ENCODE results near the gene TTC21A. TPM values are rescaled to one million over a fixed set of nuclear protein-coding genes. Genes with fewer than 3 reads are reported as not detected.

The TTC21A gene
- total RNA-seq, 1 experiment from 2014 or later = 5.6 TPM

GRCh38 chr3:39124876-39125840 is 17.7 kb downstream of the TTC21A start:
- Histone ChIP-seq H3K9me2 (ENCODE audit: insufficient read depth) (no peaks in the 10 kb centered on the region), H3K9ac (ENCODE audit: low read length) (peak overlapping the region; percentile 31; the same call in 1 of the 2 replicates), H3K9me3 (ENCODE audit: control insufficient read depth in 1 of 2, insufficient read depth in 1 of 2, low read depth in 1 of 2, low read length in 2 of 2) (no peaks in the 10 kb centered on the region), H3K27me3 (ENCODE audit: insufficient read depth, low read length) (no peaks in the 10 kb centered on the region), H2AFZ (ENCODE audit: low read depth, low read length, poor library complexity, severe bottlenecking) (no peak overlapping the region), H3K4me2 (ENCODE audit: low read length) (peak overlapping the region; percentile 75), H3K4me1 (ENCODE audit: control insufficient read depth in 1 of 2, insufficient read depth in 2 of 2, low read length in 2 of 2) (peaks cover 24 to 27% of the 10 kb centered on the region in 2 experiments), H3K36me3 (ENCODE audit: control insufficient read depth in 1 of 2, insufficient read depth in 2 of 2, low read length in 2 of 2) (no peaks in the 10 kb centered on the region), H4K20me1 (ENCODE audit: insufficient read depth) (no peaks in the 10 kb centered on the region), H3K79me2 (ENCODE audit: insufficient read depth, low read length) (no peaks in the 10 kb centered on the region), H3K4me3 (replicated peaks in 1 of 2; ENCODE audit: low read depth in 1 of 2, low read length in 2 of 2) (peak overlapping the region in 1 of 2 experiments; percentile 1; a peak in 1 of 4 replicates), H3K27ac (ENCODE audit: low read depth, low read length) (peak overlapping the region; percentile 39)
- no TSS peak for BruUV-seq (replicated peaks)
- CTCF ChIA-PET = interaction anchor here (0.7 to 6.7 kb wide), 8 partner anchors 9 to 253 kb away, joined by 3 to 184 read pairs (median 4); partner anchors contain the start of genes GORASP1 and TTC21A
- POLR2A ChIA-PET = no interaction called here
- no peak for DNase-seq (ENCODE audit: low read depth, low spot score)
- intact Hi-C loops (cut with micrococcal nuclease) = no loop called here
- TF ChIP-seq FOSL1 (IDR thresholded peaks at IDR 0.05; ENCODE audit: low read depth) = no peak
- TF ChIP-seq, protein P1, sequence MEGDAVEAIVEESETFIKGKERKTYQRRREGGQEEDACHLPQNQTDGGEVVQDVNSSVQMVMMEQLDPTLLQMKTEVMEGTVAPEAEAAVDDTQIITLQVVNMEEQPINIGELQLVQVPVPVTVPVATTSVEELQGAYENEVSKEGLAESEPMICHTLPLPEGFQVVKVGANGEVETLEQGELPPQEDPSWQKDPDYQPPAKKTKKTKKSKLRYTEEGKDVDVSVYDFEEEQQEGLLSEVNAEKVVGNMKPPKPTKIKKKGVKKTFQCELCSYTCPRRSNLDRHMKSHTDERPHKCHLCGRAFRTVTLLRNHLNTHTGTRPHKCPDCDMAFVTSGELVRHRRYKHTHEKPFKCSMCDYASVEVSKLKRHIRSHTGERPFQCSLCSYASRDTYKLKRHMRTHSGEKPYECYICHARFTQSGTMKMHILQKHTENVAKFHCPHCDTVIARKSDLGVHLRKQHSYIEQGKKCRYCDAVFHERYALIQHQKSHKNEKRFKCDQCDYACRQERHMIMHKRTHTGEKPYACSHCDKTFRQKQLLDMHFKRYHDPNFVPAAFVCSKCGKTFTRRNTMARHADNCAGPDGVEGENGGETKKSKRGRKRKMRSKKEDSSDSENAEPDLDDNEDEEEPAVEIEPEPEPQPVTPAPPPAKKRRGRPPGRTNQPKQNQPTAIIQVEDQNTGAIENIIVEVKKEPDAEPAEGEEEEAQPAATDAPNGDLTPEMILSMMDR (IDR thresholded peaks at IDR 0.05 in 2 of 3, conservative IDR thresholded peaks at IDR 0.05 in 1 of 3; ENCODE audit: borderline replicate concordance in 1 of 3, insufficient read depth in 1 of 3, low read depth in 2 of 3, low read length in 2 of 3) = peak; percentile 42 to 49 (median 49); a peak in 5 of 6 replicates
- peak; percentile 63 for TF ChIP-seq RAD21 (IDR thresholded peaks at IDR 0.05; ENCODE audit: low read depth)
- no peak for TF ChIP-seq EZH2 (IDR thresholded peaks at IDR 0.05)
- RAD21 ChIA-PET (ENCODE audit: low non-redundant PET in 1 of 2, low total read pairs in 2 of 2, uncharacterized antibody in 2 of 2, unreplicated experiment in 2 of 2) = interaction anchor here (1.8 to 3.9 kb wide), 3 partner anchors 163 to 165 kb away, joined by 5 to 30 read pairs (median 21); no protein-coding TSS in a partner anchor
- peak; percentile 66 for ATAC-seq

All from HCT116 (cell line).